HCT116 (cell line): ENCODE measurements around the gene TTC17. TPM values are rescaled to one million over a fixed set of nuclear protein-coding genes. Genes with fewer than 3 reads are reported as not detected.

Experiments used
- ATAC-seq: fragments of 200-7000 bp; cut with Tn5 transposase; 2 replicates; pipeline ENCODE4 v1.9.1; 2020; ENCODE audit warnings: mild to moderate bottlenecking, moderate library complexity
- BruUV-seq: library from RNA; stranded (reverse); fragments of 400-500 nt; replicated peaks from 2 replicates; lab custom pipeline; 2021; lab: Mats Ljungman, UMichigan
- CTCF ChIA-PET: fragments of 300-600 bp; sonication (Branson Sonifier 250); formaldehyde crosslinking; loops from one replicate; lab custom pipeline; 2021; ENCODE audit warnings: antibody characterized with exemption; lab: Charles Lee
- POLR2A ChIA-PET: fragments of 300-600, 350-600 bp; sonication (Branson Sonifier 250); formaldehyde crosslinking; loops from one replicate; lab custom pipeline; 2021; ENCODE audit warnings: antibody characterized with exemption; lab: Charles Lee
- RAD21 ChIA-PET, 2 experiments: fragments of 300-600 bp; sonication (Branson Sonifier 250); formaldehyde crosslinking; loops; one replicate each; lab custom pipeline; 2023; ENCODE audit warnings: low total read pairs in 2 of 2; ENCODE audit not compliant: uncharacterized antibody in 2 of 2, unreplicated experiment in 2 of 2, low non-redundant PET in 1 of 2; lab: Charles Lee
- DNase-seq: peaks from one replicate; pipeline ENCODE4 v3.0.0-alpha.2; 2010; ENCODE audit warnings: low read depth, low spot score
- H2AFZ ChIP-seq: fragments of 200-600 bp; shearing (Covaris generic), sonication (generic); 2 replicates; pipeline ENCODE4 v1.6.1; 2017; ENCODE audit warnings: low read depth, mixed run types, mixed read lengths, antibody characterized with exemption, low read length; ENCODE audit not compliant: poor library complexity, severe bottlenecking
- H3K27ac ChIP-seq: 2 replicates; pipeline ENCODE4 v1.5.1; 2012; ENCODE audit warnings: low read depth, low read length
- H3K27me3 ChIP-seq: fragments of 200-600 bp; sonication (generic); 2 replicates; pipeline ENCODE4 v1.6.1; 2016; ENCODE audit warnings: mixed run types, low read length, mixed read lengths; ENCODE audit not compliant: insufficient read depth
- H3K36me3 ChIP-seq, 2 experiments: fragments of 200-500 bp in 1 of 2; fragments of 200-600 bp in 1 of 2; sonication (Bioruptor generic) in 1 of 2; sonication (generic) in 1 of 2; 2 replicates each; pipeline versions ENCODE4 v1.5.1 to v1.6.1; 2014 to 2016; ENCODE audit warnings: low read length in 2 of 2, inconsistent platforms in 1 of 2, mixed read lengths in 1 of 2, mixed run types in 1 of 2; ENCODE audit not compliant: insufficient read depth in 2 of 2, control insufficient read depth in 1 of 2
- H3K4me1 ChIP-seq, 2 experiments: fragments of 200-600 bp in 1 of 2; sonication (generic) in 1 of 2; 2 replicates each; pipeline versions ENCODE4 v1.5.1 to v1.6.1; 2012 to 2017; ENCODE audit warnings: low read length in 2 of 2, inconsistent platforms in 1 of 2, mild to moderate bottlenecking in 1 of 2, mixed read lengths in 1 of 2, mixed run types in 1 of 2, moderate library complexity in 1 of 2; ENCODE audit not compliant: insufficient read depth in 2 of 2, control insufficient read depth in 1 of 2
- H3K4me2 ChIP-seq: fragments of 200-600 bp; sonication (generic); 2 replicates; pipeline ENCODE4 v1.6.1; 2017; ENCODE audit warnings: mixed run types, low read length, mixed read lengths
- H3K4me3 ChIP-seq, 2 experiments: fragments of 200-600 bp in 1 of 2; sonication (generic) in 1 of 2; replicated peaks in 1 of 2; 2 replicates each; pipeline ENCODE4 v1.5.1; 2011 to 2016; ENCODE audit warnings: low read length in 2 of 2, control low read depth in 1 of 2, low read depth in 1 of 2, mild to moderate bottlenecking in 1 of 2, mixed read lengths in 1 of 2, mixed run types in 1 of 2
- H3K79me2 ChIP-seq: fragments of 200-600 bp; sonication (generic); 2 replicates; pipeline ENCODE4 v1.6.1; 2017; ENCODE audit warnings: mild to moderate bottlenecking, mixed run types, low read length, moderate library complexity, mixed read lengths; ENCODE audit not compliant: insufficient read depth
- H3K9ac ChIP-seq: fragments of 200-600 bp; sonication (generic); 2 replicates; pipeline ENCODE4 v1.6.1; 2016; ENCODE audit warnings: low read length, mixed read lengths
- H3K9me2 ChIP-seq: fragments of 200-600 bp; sonication (generic), shearing (Covaris generic); 2 replicates; pipeline ENCODE4 v1.6.1; 2017; ENCODE audit warnings: mixed run types, mild to moderate bottlenecking, moderate library complexity; ENCODE audit not compliant: insufficient read depth
- H3K9me3 ChIP-seq, 2 experiments: fragments of 200-500 bp in 1 of 2; fragments of 200-600 bp in 1 of 2; sonication (Bioruptor generic) in 1 of 2; sonication (generic) in 1 of 2; 2 replicates each; pipeline ENCODE4 v1.6.1; 2014 to 2017; ENCODE audit warnings: low read length in 2 of 2, mixed read lengths in 2 of 2, inconsistent platforms in 1 of 2, low read depth in 1 of 2, mild to moderate bottlenecking in 1 of 2, mixed run types in 1 of 2, moderate library complexity in 1 of 2; ENCODE audit not compliant: control insufficient read depth in 1 of 2, insufficient read depth in 1 of 2
- H4K20me1 ChIP-seq: fragments of 200-600 bp; sonication (generic), shearing (Covaris generic); 2 replicates; pipeline ENCODE4 v1.6.1; 2017; ENCODE audit warnings: mixed run types, mild to moderate bottlenecking, moderate library complexity; ENCODE audit not compliant: insufficient read depth
- ATF3 ChIP-seq: IDR thresholded peaks from 2 replicates; pipeline ENCODE4 v1.6.1; 2012
- CBX3 ChIP-seq: IDR thresholded peaks from 2 replicates; pipeline ENCODE4 v1.6.1; 2012; ENCODE audit warnings: low read depth
- CEBPB ChIP-seq: IDR thresholded peaks from 2 replicates; pipeline ENCODE4 v1.6.1; 2012; ENCODE audit warnings: low read depth
- EGR1 ChIP-seq: IDR thresholded peaks from 2 replicates; pipeline ENCODE4 v1.6.1; 2012; ENCODE audit warnings: low read depth
- EZH2 ChIP-seq: fragments of 200-600 bp; sonication (generic); IDR thresholded peaks from 2 replicates; pipeline ENCODE4 v1.6.1; 2017; ENCODE audit warnings: antibody characterized with exemption, mixed run types
- EZH2phosphoT487 ChIP-seq: fragments of 200-600 bp; IDR thresholded peaks from 2 replicates; pipeline ENCODE4 v1.6.1; 2018; ENCODE audit warnings: antibody characterized with exemption, borderline replicate concordance
- FOSL1 ChIP-seq: IDR thresholded peaks from 2 replicates; pipeline ENCODE4 v1.6.1; 2012; ENCODE audit warnings: low read depth
- JUND ChIP-seq: IDR thresholded peaks from 2 replicates; pipeline ENCODE4 v1.6.1; 2012
- POLR2A ChIP-seq: IDR thresholded peaks from 2 replicates; pipeline ENCODE4 v1.7.0; 2011; ENCODE audit warnings: borderline replicate concordance; ENCODE audit not compliant: insufficient read depth, insufficient read length; ENCODE audit errors: extremely low read depth
- REST ChIP-seq: IDR thresholded peaks from 2 replicates; pipeline ENCODE4 v1.6.1; 2012; ENCODE audit warnings: low read depth
- SP1 ChIP-seq: IDR thresholded peaks from 2 replicates; pipeline ENCODE4 v1.6.1; 2012; ENCODE audit warnings: low read depth
- SRF ChIP-seq: IDR thresholded peaks from 2 replicates; pipeline ENCODE4 v1.6.1; 2012; ENCODE audit warnings: low read depth
- TCF7L2 ChIP-seq: IDR thresholded peaks from 2 replicates; pipeline ENCODE4 v1.7.0; 2011; ENCODE audit warnings: borderline replicate concordance, inconsistent platforms; ENCODE audit not compliant: insufficient read depth, insufficient read length; ENCODE audit errors: extremely low read depth
- YY1 ChIP-seq: IDR thresholded peaks from 2 replicates; pipeline ENCODE4 v1.6.1; 2011; ENCODE audit warnings: low read length, low read depth, moderate library complexity, mild to moderate bottlenecking; ENCODE audit not compliant: insufficient replicate concordance; ENCODE audit errors: extremely low read depth
- ZBTB33 ChIP-seq: IDR thresholded peaks from 2 replicates; pipeline ENCODE4 v1.6.1; 2011; ENCODE audit warnings: mild to moderate bottlenecking, low read length, moderate library complexity; ENCODE audit not compliant: insufficient replicate concordance; ENCODE audit errors: extremely low read depth
- ZFX ChIP-seq: fragments of 450-650 bp; IDR thresholded peaks from 2 replicates; pipeline ENCODE4 v1.6.1; 2017
- intact Hi-C: fragments of 100-400 bp; cut with micrococcal nuclease; formaldehyde crosslinking; loops from 2 replicates; pipeline ENCODE4 v1.10.0; 2022
- total RNA-seq: library from RNA; stranded (reverse); gene quantifications from one replicate; pipeline ENCODE4 v1.2.1, GENCODE V29; 2021; ENCODE audit not compliant: unreplicated experiment
- TF ChIP-seq, protein P1 (sequence below): IDR thresholded peaks from 2 replicates; pipeline ENCODE4 v1.6.1; 2012
- TF ChIP-seq, protein P2 (sequence below), 3 experiments: fragments of 200-600 bp in 1 of 3; sonication (generic) in 1 of 3; IDR thresholded peaks in 2 of 3; conservative IDR thresholded peaks in 1 of 3; 2 replicates each; pipeline ENCODE4 v1.5.1; 2012 to 2017; ENCODE audit warnings: low read depth in 2 of 3, low read length in 2 of 3, antibody characterized with exemption in 1 of 3, borderline replicate concordance in 1 of 3, control low read depth in 1 of 3, mild to moderate bottlenecking in 1 of 3, mixed read lengths in 1 of 3, mixed run types in 1 of 3, moderate library complexity in 1 of 3; ENCODE audit not compliant: insufficient read depth in 1 of 3

The TTC17 gene
- total RNA-seq, 1 experiment from 2014 or later: 51.6 TPM

DNA sequence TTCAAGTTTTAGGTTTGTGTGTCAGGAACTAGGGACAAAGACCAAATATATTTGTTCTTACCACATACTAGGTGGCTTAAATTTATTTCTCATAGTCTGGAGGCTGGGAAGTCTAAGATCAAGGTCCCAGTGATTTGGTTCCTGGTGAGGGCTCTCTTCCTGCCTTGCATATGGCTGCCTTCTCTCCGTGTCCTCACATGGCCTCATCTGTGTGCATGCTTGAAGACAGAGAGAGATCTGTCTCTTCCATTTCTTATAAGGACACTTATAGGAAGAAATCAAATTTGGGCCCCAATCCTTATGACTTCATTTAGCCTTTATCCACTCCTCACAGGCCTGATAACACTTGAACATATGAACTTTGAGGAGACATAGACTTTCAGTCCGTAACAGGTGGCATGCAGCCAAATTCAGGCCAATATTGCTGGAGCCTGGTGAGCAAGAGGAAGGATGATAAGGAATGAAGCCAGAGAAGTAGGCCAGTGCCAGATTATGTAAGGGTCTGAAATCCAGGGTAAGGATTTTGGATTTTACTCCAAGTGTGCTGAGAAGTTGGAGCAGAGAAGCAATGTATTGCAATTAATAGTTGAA is 35.1 kb downstream of the TTC17 start (continued):
- TF ChIP-seq ZBTB33: no peak
- TF ChIP-seq YY1: no peak
- no peak for TF ChIP-seq CEBPB
- no peak for TF ChIP-seq SRF

DNA sequence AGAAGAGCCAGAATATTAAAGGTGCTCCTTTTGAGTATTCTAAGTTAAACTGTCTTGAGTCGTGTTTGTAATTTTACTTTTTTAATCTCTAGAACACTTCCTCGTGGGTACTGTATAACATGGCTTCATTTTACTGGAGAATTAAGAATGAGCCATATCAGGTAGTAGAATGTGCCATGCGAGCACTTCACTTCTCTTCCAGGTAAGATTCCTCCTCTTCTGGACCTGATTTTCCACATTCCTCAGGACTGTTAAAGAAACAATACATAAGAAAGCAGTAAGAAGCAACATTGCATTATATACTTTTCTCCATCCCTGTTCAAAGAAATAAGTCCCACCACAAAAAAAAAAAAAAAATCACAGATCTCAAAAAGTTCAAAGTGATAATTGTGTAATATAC is 37.9 kb downstream of the TTC17 start:
- Histone ChIP-seq H3K4me1 (no peaks in the 10 kb centered on the region), H3K4me3 (no peak overlapping the region), H3K36me3 (peaks cover 11 to 31% of the 10 kb centered on the region in 2 experiments; a peak in 3 of 4 replicates), H3K79me2 (no peaks in the 10 kb centered on the region), H3K9ac (no peak overlapping the region), H3K27ac (no peak overlapping the region), H3K9me2 (no peaks in the 10 kb centered on the region), H4K20me1 (no peaks in the 10 kb centered on the region), H2AFZ (no peak overlapping the region), H3K4me2 (no peak overlapping the region), H3K9me3 (no peaks in the 10 kb centered on the region), H3K27me3 (no peaks in the 10 kb centered on the region)
- DNase-seq (no peak), ATAC-seq (no peak)
- ChIA-PET CTCF (no interaction called here), POLR2A (no interaction called here), RAD21 (no interaction called here)
- intact Hi-C loops: no loop called here
- BruUV-seq: no TSS peak
- TF ChIP-seq TCF7L2: no peak
- TF ChIP-seq, protein P1, sequence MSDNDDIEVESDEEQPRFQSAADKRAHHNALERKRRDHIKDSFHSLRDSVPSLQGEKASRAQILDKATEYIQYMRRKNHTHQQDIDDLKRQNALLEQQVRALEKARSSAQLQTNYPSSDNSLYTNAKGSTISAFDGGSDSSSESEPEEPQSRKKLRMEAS: no peak
- TF ChIP-seq ZFX: no peak
- no peak for TF ChIP-seq SRF
- TF ChIP-seq POLR2A: no peak
- no peak for TF ChIP-seq JUND
- no peak for TF ChIP-seq CEBPB
- no peak for TF ChIP-seq YY1
- TF ChIP-seq REST: no peak
- TF ChIP-seq, protein P2, sequence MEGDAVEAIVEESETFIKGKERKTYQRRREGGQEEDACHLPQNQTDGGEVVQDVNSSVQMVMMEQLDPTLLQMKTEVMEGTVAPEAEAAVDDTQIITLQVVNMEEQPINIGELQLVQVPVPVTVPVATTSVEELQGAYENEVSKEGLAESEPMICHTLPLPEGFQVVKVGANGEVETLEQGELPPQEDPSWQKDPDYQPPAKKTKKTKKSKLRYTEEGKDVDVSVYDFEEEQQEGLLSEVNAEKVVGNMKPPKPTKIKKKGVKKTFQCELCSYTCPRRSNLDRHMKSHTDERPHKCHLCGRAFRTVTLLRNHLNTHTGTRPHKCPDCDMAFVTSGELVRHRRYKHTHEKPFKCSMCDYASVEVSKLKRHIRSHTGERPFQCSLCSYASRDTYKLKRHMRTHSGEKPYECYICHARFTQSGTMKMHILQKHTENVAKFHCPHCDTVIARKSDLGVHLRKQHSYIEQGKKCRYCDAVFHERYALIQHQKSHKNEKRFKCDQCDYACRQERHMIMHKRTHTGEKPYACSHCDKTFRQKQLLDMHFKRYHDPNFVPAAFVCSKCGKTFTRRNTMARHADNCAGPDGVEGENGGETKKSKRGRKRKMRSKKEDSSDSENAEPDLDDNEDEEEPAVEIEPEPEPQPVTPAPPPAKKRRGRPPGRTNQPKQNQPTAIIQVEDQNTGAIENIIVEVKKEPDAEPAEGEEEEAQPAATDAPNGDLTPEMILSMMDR (IDR thresholded peaks at IDR 0.05 in 2 of 3, conservative IDR thresholded peaks at IDR 0.05 in 1 of 3; ENCODE audit: borderline replicate concordance in 1 of 3, insufficient read depth in 1 of 3, low read depth in 2 of 3, low read length in 2 of 3): no peak
- no peak for TF ChIP-seq EZH2phosphoT487
- TF ChIP-seq CBX3: no peak
- TF ChIP-seq FOSL1: no peak
- TF ChIP-seq SP1: no peak
- TF ChIP-seq ATF3: no peak
- no peak for TF ChIP-seq EZH2
- no peak for TF ChIP-seq EGR1
